Astrocyte (in vitro differentiated cells and primary cell): ENCODE data around the gene GFER. TPM values are rescaled to one million over a fixed set of nuclear protein-coding genes. Genes with fewer than 3 reads are reported as not detected.
"Not testable (repeated sequence)": the region's sequence is repeated elsewhere in the genome, so short reads cannot be mapped to it uniquely, and the experiment has no call there.

Experiments
- DNase-seq: peaks from one replicate; pipeline ENCODE4 v3.0.0-alpha.2; 2010; ENCODE audit warnings: low read depth
- FAIRE-seq: peaks from 2 replicates; lab custom pipeline; 2011; peaks lifted over from hg19 to GRCh38; lab: Jason Lieb, UNC
- H2AFZ ChIP-seq: 2 replicates; pipeline ENCODE4 v1.6.0; 2012; ENCODE audit warnings: low read depth, low read length, inconsistent platforms
- H3K27ac ChIP-seq: 2 replicates; pipeline ENCODE4 v1.5.1; 2011; ENCODE audit warnings: low read depth, low read length, inconsistent platforms
- H3K27me3 ChIP-seq: 2 replicates; pipeline ENCODE4 v1.6.0; 2011; ENCODE audit warnings: low read length, inconsistent platforms; ENCODE audit not compliant: insufficient read depth
- H3K36me3 ChIP-seq: 2 replicates; pipeline ENCODE4 v1.5.1; 2011; ENCODE audit warnings: low read length, inconsistent platforms; ENCODE audit not compliant: insufficient read depth
- H3K4me1 ChIP-seq: 2 replicates; pipeline ENCODE4 v1.5.1; 2011; ENCODE audit warnings: low read length, inconsistent platforms; ENCODE audit not compliant: insufficient read depth
- H3K4me2 ChIP-seq: 2 replicates; pipeline ENCODE4 v1.6.0; 2012; ENCODE audit warnings: low read length, inconsistent platforms
- H3K4me3 ChIP-seq: 2 replicates; pipeline ENCODE4 v1.5.1; 2011; ENCODE audit warnings: low read depth, mild to moderate bottlenecking, low read length, inconsistent platforms; ENCODE audit not compliant: insufficient read depth
- H3K79me2 ChIP-seq: 2 replicates; pipeline ENCODE4 v1.6.0; 2012; ENCODE audit warnings: mild to moderate bottlenecking, low read length, inconsistent platforms; ENCODE audit not compliant: insufficient read depth
- H3K9ac ChIP-seq: 2 replicates; pipeline ENCODE4 v1.6.0; 2012; ENCODE audit warnings: mild to moderate bottlenecking, low read length, inconsistent platforms
- H3K9me3 ChIP-seq: 2 replicates; pipeline ENCODE4 v1.5.1; 2012; ENCODE audit warnings: low read depth, mild to moderate bottlenecking, low read length, inconsistent platforms; ENCODE audit not compliant: insufficient read depth
- H4K20me1 ChIP-seq: 2 replicates; pipeline ENCODE4 v1.6.0; 2012; ENCODE audit warnings: low read length, inconsistent platforms; ENCODE audit not compliant: insufficient read depth
- H3K27ac Mint-ChIP-seq: one replicate; pipeline ENCODE4 v1.8.0; 2021; ENCODE audit warnings: mild to moderate bottlenecking, mixed read lengths; ENCODE audit not compliant: unreplicated experiment
- H3K27me3 Mint-ChIP-seq: one replicate; pipeline ENCODE4 v1.8.0; 2021; ENCODE audit warnings: low read depth, mixed read lengths; ENCODE audit not compliant: unreplicated experiment
- H3K36me3 Mint-ChIP-seq: one replicate; pipeline ENCODE4 v1.8.0; 2021; ENCODE audit warnings: low read depth, mixed read lengths; ENCODE audit not compliant: unreplicated experiment
- H3K4me1 Mint-ChIP-seq: one replicate; pipeline ENCODE4 v1.8.0; 2021; ENCODE audit warnings: low read depth, mixed read lengths; ENCODE audit not compliant: unreplicated experiment
- H3K4me3 Mint-ChIP-seq: one replicate; pipeline ENCODE4 v1.8.0; 2021; ENCODE audit warnings: mild to moderate bottlenecking, moderate library complexity, mixed read lengths; ENCODE audit not compliant: unreplicated experiment
- H3K9me3 Mint-ChIP-seq: one replicate; pipeline ENCODE4 v1.8.0; 2021; ENCODE audit warnings: mild to moderate bottlenecking, mixed read lengths; ENCODE audit not compliant: unreplicated experiment
- EZH2 ChIP-seq: IDR thresholded peaks from 2 replicates; pipeline ENCODE4 v1.6.1; 2012; ENCODE audit warnings: mild to moderate bottlenecking, low read length, inconsistent platforms; ENCODE audit not compliant: insufficient read depth
- total RNA-seq: library from RNA; stranded (reverse); gene quantifications from 2 replicates; pipeline ENCODE4 v1.2.1, GENCODE V29; 2021
- TF ChIP-seq, protein P1 (sequence below): IDR thresholded peaks from 2 replicates; pipeline ENCODE4 v1.5.1; 2011; ENCODE audit warnings: low read depth, mild to moderate bottlenecking, inconsistent platforms, low read length, moderate library complexity; ENCODE audit not compliant: insufficient read depth

The GFER gene
- total RNA-seq, 1 donor from 2014 or later = 30.4 TPM

GRCh38 chr16:1938316-1938715 lies 45.7 kb upstream of the GFER start:
- DNase-seq (no peak), FAIRE-seq (no peak)
- H3K27me3 ChIP-seq = no peaks in the 10 kb centered on the region
- peaks cover 10% of the 10 kb centered on the region for H4K20me1 ChIP-seq
- H3K27me3 Mint-ChIP-seq = no peaks in the 10 kb centered on the region
- peaks cover 10% of the 10 kb centered on the region for H3K36me3 ChIP-seq
- H3K36me3 Mint-ChIP-seq = peaks cover 5% of the 10 kb centered on the region
- TF ChIP-seq, protein P1, sequence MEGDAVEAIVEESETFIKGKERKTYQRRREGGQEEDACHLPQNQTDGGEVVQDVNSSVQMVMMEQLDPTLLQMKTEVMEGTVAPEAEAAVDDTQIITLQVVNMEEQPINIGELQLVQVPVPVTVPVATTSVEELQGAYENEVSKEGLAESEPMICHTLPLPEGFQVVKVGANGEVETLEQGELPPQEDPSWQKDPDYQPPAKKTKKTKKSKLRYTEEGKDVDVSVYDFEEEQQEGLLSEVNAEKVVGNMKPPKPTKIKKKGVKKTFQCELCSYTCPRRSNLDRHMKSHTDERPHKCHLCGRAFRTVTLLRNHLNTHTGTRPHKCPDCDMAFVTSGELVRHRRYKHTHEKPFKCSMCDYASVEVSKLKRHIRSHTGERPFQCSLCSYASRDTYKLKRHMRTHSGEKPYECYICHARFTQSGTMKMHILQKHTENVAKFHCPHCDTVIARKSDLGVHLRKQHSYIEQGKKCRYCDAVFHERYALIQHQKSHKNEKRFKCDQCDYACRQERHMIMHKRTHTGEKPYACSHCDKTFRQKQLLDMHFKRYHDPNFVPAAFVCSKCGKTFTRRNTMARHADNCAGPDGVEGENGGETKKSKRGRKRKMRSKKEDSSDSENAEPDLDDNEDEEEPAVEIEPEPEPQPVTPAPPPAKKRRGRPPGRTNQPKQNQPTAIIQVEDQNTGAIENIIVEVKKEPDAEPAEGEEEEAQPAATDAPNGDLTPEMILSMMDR = no peak
- TF ChIP-seq EZH2 = no peak
- no peak overlapping the region for H3K9ac ChIP-seq
- H2AFZ ChIP-seq = no peak overlapping the region
- no peak overlapping the region for H3K4me3 Mint-ChIP-seq
- no peak overlapping the region for H3K27ac ChIP-seq
- peaks cover 10% of the 10 kb centered on the region for H3K4me1 Mint-ChIP-seq
- no peaks in the 10 kb centered on the region for H3K9me3 Mint-ChIP-seq
- no peaks in the 10 kb centered on the region for H3K9me3 ChIP-seq
- H3K4me3 ChIP-seq = no peak overlapping the region
- H3K4me2 ChIP-seq = no peak overlapping the region
- H3K79me2 ChIP-seq = peaks cover 16% of the 10 kb centered on the region
- no peak overlapping the region for H3K27ac Mint-ChIP-seq
- peaks cover 21% of the 10 kb centered on the region for H3K4me1 ChIP-seq

DNA sequence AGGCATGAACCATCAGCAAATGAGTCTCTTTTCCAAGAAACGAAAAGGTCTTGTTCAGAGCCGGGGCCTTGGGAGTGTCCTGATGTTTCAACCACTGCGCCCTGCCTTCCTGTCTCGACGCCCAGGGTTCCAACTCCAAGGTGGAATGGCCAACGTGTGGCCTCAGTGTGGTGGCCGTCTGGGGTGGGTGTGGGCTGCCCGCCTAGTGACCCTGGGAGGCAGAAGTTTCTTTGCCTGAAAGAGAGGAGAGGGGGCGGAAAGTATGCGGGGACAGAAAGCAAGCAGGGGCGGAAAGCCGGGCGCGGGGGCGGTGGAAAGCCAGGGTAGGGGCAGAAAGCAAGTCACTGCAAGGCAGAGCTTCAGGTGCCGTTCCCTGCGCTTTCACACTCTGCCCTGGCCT lies 45.1 kb upstream of the GFER start:
- Histone ChIP-seq H3K4me2 (no peak overlapping the region), H3K9ac (no peak overlapping the region), H4K20me1 (peaks cover 10% of the 10 kb centered on the region), H3K27me3 (no peaks in the 10 kb centered on the region), H3K9me3 (no peaks in the 10 kb centered on the region), H3K79me2 (peaks cover 16% of the 10 kb centered on the region), H3K4me1 (peaks cover 21% of the 10 kb centered on the region), H3K27ac (no peak overlapping the region), H3K36me3 (peaks cover 10% of the 10 kb centered on the region), H3K4me3 (no peak overlapping the region), H2AFZ (no peak overlapping the region)
- Mint-ChIP-seq H3K4me1 (peaks cover 10% of the 10 kb centered on the region), H3K4me3 (no peak overlapping the region), H3K9me3 (no peaks in the 10 kb centered on the region), H3K27ac (no peak overlapping the region), H3K36me3 (peaks cover 5% of the 10 kb centered on the region), H3K27me3 (no peaks in the 10 kb centered on the region)
- no peak for DNase-seq
- TF ChIP-seq EZH2 = no peak
- TF ChIP-seq, protein P1 = no peak
- no peak for FAIRE-seq

- H3K36me3 Mint-ChIP-seq, H3K27ac Mint-ChIP-seq, H3K4me3 Mint-ChIP-seq, DNase-seq, H3K4me3 ChIP-seq, H3K27ac ChIP-seq, H3K4me2 ChIP-seq, H3K27me3 Mint-ChIP-seq, H2AFZ ChIP-seq, H3K27me3 ChIP-seq, FAIRE-seq, H4K20me1 ChIP-seq, H3K9me3 ChIP-seq, H3K9me3 Mint-ChIP-seq, H3K9ac ChIP-seq: not testable (repeated sequence)
- Histone ChIP-seq H3K79me2 (peaks cover 16% of the 10 kb centered on the region), H3K4me1 (peaks cover 21% of the 10 kb centered on the region), H3K36me3 (peaks cover 10% of the 10 kb centered on the region)
- H3K4me1 Mint-ChIP-seq = peaks cover 10% of the 10 kb centered on the region
Observed at GRCh38 chr16:1939833-1940232, 44.2 kb upstream of the GFER start.
